Stimulated activated CD4-positive, alpha-beta T cell treated with anti-CD3 and anti-CD28 coated beads, Interleukin-12 subunit alpha, Interleukin-12 subunit beta, amount 100 ng/mL, for 48 hours (primary cell): ENCODE data around the gene DISP1.

ENCODE experiments used
- DNase-seq, 3 donors: peaks; one replicate each; pipeline ENCODE4 v3.0.0-alpha.2; 2020; ENCODE audit warnings: low read depth in 2 of 3, low spot score in 1 of 3

DISP1 gene, protein sequence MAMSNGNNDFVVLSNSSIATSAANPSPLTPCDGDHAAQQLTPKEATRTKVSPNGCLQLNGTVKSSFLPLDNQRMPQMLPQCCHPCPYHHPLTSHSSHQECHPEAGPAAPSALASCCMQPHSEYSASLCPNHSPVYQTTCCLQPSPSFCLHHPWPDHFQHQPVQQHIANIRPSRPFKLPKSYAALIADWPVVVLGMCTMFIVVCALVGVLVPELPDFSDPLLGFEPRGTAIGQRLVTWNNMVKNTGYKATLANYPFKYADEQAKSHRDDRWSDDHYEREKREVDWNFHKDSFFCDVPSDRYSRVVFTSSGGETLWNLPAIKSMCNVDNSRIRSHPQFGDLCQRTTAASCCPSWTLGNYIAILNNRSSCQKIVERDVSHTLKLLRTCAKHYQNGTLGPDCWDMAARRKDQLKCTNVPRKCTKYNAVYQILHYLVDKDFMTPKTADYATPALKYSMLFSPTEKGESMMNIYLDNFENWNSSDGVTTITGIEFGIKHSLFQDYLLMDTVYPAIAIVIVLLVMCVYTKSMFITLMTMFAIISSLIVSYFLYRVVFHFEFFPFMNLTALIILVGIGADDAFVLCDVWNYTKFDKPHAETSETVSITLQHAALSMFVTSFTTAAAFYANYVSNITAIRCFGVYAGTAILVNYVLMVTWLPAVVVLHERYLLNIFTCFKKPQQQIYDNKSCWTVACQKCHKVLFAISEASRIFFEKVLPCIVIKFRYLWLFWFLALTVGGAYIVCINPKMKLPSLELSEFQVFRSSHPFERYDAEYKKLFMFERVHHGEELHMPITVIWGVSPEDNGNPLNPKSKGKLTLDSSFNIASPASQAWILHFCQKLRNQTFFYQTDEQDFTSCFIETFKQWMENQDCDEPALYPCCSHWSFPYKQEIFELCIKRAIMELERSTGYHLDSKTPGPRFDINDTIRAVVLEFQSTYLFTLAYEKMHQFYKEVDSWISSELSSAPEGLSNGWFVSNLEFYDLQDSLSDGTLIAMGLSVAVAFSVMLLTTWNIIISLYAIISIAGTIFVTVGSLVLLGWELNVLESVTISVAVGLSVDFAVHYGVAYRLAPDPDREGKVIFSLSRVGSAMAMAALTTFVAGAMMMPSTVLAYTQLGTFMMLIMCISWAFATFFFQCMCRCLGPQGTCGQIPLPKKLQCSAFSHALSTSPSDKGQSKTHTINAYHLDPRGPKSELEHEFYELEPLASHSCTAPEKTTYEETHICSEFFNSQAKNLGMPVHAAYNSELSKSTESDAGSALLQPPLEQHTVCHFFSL (N-terminal part only)

DNA sequence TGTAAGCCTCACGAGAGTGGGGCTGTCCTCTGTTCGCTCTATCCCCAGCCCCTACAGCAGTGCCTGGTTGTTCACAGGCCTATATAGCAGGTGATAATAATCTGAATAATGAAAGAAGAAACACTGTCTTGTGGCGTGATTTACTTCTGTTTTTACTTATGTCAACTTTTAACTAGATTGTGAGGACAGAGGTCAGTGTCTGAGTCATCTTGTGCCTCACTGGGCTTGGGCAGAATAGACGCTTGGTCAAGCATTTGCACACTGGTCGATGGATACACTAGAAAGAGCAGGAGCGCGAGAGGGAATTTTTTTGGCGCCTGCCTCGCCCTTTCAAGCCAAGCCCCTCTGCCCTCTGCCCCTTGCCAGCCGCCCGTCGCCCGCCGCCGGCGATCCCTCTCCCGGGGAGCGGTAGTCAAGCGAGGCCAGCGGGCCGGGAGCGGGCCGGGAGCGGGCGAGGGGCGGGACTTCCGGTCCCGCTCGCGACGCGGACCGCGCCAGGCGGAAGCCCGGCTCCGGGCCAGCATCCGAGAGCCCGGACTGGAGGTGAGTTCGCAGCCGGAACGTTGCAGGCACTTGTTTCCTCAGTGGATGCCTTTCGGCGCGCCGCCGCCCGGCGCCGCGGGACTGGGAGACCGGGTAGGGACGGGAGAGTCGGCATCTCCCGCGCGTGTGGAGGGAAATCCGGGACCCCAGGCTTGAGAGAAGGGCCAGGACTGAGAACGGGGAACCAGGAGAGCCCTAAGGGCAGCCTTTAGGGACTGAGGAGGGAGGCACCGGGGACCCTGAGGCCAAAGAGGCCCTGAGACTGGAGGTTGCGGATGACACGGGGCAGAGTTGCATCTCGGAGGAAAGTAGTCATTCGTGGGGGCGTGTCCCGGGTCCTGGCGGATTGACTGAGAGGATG lies at the start of gene DISP1:
Gene DISP1, plus strand, starts transcription at position 504 of the 904 bp plus-strand sequence. CDS start 127,785 bp downstream, outside the sequence.
- DNase-seq = peak; percentile 64 to 67 (median 67)

DNA sequence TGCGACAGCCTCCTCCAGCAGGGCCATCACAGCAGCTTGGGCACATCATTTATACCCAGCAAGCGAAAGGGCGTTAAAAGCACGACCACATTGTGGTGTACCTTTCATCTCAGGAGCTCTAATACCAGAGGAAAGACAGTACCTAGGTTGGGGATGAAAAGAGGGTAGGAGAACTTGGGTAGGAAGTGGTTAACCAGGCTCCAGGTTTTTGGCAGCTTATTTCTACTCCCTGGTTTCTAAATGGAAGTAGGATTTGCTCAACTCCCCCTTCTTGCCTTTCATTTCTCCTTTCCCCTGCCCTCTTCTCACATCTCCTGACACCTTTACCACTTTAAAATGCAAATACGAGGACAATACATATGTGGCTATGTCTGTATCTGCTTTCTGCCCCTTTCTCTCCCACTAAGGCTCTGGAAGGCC lies 47.7 kb upstream of the DISP1 start:
- no peak for DNase-seq

DNA sequence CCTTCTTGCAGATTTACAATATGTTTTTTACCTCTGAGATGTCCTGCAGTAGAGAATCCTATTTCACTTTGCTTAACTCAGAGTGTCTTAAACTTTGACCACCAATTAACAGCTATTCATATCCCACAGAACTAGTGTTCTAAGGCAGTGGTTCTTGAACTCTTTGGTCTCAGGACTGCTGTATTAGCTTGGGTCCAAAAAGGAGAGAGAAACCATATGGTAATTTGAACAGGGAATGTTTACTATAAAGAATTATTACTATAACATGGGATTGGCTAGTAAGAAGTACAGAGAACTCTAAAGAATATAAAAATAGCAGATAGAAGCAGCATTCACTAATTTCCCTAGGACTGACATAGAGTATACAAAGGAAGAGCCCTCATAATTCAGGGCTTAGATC lies 46.2 kb upstream of the DISP1 start:
- no peak for DNase-seq

DNA sequence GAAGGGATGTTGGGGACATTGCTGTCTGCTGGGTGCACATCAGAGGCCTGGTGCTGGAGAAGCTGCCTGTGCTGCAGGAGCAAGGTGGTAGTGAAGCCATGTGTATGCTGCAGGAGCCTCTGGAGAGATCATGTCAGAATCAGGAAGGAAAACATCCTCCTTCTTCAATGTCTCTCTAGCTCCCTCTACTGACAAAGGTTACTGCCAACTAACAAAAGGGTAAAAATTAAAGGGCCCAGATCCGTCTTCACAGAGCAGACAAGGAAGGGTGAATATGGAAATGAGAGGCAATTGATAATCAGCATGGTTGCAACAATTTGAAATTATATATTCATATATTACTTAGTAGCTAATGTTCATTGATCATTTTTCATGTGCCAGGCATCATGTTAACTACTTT lies 45.7 kb upstream of the DISP1 start:
- no peak for DNase-seq

DNA sequence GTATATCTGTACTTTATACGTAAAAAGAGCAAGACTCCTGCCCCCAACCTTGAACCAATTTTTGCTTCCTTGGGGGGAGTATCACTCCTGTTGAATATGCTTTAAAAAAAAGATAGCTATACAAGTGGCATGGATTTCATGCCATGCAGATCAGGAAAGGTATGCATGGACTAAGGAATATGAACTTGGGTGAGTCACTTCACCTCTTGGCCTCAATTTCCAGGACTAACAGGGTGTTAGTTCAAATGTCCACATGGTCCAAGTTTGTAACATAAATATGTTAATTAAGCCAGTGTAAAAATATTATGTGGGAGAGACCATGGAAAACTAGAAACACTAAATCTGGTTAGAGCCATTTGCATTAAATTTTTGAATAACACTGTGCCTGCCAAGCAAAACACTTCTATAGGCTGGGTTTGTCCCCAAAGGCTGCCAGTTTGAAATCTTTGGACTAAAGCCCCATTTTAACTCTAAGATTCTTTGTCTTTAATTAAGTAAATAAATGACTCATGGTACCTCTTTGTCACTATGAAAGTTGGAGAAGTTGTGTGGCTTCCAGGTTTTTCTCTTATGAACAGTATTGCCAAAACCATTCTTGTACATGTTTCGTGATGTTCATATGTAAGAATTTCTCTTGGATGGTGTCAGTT lies 44.7 kb upstream of the DISP1 start:
- DNase-seq = no peak

DNA sequence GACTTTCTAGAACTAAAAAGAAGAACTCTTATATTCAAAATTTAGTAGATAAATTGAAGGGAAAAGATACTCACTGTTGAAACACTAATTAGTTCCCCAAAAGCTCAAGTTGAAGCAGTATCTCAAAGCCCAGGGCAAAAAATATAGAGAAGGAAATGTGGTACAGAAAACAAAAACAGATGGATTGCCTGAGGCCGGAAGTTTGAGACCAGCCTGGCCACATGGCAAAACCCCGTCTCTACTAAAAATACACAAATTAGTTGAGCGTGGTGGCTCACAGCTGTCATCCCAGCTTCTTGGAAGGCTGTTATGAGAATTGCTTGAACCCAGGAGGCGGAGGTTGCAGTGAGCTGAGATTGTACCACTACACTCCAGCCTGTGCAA lies 41.9 kb upstream of the DISP1 start:
- no peak for DNase-seq

DNA sequence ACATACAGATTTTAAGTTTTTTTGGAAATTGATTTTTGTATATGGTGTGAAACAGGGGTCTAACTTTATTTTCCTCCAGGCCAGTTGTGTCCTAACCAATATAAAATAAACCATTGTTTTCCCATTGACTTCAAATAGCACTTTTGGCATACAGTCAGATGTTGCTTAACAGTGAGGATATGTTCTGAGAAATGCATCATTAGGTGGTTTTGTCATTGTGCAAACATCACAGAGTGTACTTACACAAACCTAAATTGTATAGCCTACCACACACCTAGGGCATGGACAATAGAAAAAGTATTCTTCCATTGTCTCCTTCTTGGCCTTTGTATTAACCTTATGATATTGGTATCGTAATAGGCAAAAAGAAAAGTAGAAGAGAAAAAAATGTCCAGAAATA lies 37.4 kb upstream of the DISP1 start:
- DNase-seq = no peak

DNA sequence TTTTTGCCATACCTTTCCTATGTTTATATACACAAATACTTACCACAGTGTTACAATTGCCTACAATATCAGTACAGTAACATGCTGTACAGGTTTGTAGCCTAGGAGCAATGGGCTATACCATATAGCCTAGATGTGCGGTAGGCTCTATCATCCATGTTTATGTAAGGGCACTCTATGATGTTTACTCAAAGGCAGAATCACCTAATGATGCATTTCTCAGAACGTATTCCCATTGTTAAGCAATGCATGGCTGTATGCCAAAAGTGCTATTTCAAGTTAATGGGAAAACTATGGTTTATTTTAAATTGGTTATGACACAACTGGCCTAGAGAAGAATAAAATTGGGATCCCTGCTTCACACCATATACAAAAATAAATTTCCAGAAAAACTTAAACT lies 36.9 kb upstream of the DISP1 start:
- no peak for DNase-seq

DNA sequence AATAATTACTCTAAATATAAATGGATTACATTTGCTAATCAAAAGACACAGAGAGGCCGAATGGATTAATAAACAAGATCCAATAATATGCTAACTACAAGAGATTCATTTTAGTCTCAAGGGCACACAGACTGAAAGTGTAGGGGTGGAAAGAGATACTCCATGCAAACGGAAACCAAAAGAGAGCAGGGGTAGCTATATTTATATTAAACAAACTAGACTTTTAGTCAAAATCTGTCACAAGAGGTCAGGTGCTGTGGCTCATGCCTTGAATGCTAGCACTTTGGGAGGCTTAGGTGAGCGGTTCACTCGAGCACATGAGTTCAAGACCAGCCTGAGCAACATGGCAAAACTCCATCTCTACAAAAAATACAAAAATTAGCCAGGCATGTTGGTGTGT lies 33.6 kb upstream of the DISP1 start:
- no peak for DNase-seq

DNA sequence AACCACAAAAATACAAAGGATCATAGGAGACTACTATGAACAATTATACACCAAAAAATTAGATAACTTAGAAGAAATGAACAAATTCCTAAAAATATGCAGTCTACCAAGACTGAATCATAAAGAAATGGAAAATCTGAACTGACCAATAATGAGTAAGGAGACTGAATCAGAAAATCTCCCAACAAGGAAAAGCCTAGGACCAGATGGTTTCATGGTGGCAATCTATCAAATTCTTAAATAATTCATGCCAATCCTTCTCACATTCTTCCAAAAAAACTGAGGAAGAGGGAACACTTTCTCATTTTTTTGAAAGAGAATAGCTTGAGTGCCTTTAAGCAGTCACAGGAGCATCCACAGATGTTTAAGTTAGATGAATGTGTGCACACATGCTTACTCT lies 31.8 kb upstream of the DISP1 start:
- DNase-seq = no peak

DNA sequence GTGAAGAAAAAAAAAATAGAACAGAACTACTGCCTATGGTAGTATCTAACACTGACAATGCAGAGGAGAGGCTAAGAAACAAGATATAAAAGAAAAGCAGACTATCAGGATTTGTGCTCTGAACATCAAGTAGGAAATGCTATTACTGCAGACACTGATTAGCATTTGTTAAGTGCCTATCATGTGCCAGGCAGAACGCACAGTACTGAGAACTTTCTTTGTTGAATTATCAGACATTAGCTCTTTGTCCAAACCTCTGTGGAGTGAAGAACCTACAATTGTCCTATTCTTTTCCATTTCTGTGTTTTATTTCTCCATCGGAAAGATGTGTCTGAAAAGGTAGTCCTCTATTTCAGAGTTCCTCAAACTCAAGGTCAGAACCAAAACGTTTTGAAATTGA lies 30.5 kb upstream of the DISP1 start:
- DNase-seq = no peak

DNA sequence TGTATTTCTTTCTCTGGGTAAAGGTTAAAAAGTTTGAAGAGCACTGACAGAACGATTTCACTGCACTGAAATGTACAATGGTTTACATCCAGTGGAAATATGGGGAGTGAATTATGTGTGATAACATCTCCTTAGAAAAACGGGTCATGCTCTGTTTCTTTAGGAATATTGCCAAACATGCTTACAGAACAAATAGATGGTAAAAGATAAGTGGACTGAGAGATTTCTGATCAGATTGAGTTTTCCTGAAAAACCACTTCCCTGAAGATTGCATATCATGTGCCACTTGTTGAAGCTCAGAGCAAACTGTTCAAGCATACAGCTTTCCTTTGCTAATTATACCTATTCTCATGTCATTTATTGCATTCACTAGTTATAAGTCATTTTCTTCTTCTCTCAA lies 29.9 kb upstream of the DISP1 start:
- DNase-seq = no peak

DNA sequence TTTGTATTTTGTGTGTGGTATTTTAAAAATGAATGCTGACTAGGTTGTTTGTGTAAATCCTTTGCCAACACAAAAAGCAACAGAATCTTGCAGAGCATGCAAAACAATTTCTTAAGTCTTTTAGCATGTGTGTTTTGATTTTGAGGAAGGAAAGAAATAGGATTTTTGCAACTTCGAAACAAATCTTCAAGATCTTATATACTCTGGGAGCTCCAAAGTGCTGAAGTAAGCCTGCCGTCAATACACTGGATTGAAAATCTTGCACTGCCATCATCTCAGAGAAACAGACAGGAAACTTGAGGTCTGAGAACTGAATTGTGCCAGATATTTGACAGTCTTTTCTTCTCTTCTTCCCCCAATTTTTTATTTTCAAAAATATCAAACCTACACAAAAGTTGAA lies 29.3 kb upstream of the DISP1 start:
- no peak for DNase-seq

DNA sequence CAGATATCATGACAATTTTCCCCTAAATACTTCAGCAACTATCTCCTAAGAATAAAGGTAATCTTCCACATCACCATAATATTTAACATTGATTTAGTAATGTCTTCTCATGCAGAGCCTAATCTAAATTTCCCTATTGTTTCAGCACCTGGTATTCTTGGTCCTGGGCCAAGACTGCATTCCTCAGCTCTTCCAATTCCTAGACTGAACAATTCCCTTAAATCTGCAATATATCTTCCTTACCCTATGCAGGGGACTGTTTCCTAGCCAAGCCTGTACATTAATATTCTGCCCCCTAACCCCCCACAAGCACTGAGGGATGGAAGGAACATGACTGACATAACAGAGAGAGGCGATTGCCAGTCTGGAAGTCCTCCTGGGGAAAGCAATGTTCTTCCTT lies 28.7 kb upstream of the DISP1 start:
- no peak for DNase-seq

DNA sequence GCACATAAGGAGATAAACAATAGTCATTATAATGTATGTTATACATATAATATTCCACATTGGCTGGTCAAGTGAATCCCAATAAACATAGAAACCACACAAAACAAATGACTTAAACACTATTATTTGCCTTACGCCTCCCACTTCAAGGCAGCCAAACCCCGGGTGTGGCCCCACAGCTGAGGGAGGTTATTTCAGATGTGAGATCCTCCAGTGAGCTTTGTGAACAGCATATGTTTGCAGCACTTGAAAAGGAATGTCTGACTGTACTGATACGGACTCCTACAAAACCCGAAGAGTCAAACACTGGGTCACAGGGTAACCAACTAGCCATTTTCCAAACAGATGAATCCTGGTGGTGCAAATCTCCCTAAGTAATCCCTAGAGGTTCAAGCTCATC lies 27.1 kb upstream of the DISP1 start:
- no peak for DNase-seq

DNA sequence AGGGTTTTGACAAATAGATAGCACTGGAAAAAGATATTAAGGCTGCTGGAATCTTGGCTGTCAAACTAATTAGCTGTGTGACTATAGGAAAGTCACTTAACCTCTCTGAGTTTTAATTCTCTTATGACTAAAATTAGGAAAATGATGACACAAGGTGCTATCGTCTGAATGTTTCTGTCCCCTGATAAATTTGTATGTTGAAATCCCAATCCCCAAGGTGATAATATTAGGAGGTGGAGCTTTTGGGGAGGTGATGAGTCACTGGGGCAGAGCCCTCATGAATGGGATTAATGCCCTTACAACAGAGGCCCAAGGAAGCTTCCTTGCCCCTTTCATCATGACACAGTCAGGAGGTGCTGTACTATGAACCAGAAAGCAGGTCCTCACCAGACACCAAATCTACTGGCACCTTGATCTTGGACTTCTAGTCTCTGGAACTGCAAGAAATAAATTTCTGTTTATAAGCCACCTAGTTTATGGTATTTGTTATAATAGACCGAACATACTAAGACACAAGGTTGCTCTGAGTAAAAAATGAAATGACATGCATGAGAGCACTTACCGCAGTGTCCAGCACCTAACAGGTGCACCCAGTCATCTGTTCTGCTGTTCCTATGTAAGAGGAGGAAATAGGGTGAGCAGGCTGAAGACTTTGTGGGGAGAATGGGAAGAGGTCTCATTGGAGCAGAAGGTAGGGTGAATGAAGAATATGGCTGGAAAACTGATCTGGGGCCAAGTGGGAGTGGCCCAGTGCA lies 26.3 kb upstream of the DISP1 start:
- DNase-seq = no peak

DNA sequence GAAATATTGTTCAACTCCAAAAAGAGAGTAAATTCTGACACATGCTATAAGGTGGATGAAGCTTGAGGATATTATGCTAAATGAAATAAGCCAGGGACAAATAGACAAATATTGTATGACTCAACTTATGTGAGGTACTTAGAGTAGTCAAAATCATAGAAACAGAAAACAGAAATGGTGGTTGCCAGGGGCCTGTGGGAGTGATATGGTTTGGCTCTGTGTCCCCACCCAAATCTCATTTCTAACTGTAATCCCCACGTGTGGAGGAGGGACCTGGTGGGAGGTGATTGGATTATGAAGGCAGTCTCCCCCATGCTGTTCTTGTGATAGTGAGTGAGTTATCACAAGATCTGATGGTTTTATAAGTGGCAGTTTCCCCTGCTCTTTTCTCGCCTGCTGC lies 24.7 kb upstream of the DISP1 start:
- DNase-seq = no peak

DNA sequence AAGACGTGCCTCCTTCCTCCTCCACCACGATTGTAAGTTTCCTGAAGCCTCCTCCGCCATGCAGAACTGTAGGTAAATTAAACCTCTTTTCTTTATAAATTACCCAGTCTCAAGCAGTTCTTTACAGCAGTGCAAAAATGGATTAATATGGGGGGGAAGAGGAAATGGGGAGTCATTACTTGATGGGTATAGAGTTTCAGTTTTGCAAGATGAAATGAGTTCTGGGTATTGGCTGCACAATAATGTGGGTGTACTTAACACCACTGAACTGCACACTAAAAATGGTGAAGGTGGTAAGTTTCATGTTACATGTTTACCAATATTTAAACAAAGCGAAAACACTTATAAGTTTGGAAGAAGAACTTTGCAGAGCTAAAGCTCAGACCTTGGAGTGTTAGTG lies 24.3 kb upstream of the DISP1 start:
- DNase-seq = no peak

DNA sequence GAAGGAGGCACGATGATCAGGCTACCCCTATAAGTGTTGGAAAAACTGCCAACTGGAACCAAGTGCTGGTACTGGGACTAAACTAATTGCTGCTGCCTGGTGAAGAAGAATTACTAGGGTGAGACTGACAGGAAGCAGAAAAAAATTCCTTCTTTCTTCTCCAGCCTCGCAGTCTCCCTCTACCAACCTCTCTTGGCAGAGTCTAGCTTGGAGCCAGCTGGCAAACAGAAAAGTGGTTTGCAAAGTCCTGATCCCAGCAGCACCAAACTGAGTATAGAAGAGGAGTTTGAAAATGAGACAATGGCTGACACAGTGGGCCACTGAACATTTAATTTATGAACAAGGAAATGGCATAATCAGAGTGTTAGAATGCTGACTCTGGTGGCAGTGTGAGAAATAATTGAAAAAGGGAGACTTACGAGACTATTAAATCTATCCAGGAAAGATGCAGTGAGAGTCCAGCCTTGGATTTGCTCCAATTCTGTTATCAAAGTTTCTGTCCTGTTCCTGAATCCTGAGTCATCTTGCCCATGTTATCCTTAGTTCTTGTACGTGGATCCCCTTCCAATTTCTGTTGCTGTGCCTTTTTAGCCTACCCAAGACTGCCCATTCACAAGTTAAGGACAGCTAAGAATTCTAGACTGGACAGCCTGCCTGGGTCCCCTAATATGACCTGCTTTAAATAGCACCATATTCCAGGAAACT lies 23.7 kb upstream of the DISP1 start:
- DNase-seq = no peak
